Ovary (tissue), 3 donors: ENCODE measurements around the gene CCDC78.

Source experiments
- CTCF ChIP-seq, 3 donors: fragments of 450-650 bp in 2 of 3; fragments of 200-600 bp in 1 of 3; IDR thresholded peaks; one replicate each; pipeline versions ENCODE4 v1.5.1 to v1.8.0; 2016 to 2022; ENCODE audit warnings: antibody characterized with exemption in 3 of 3, mild to moderate bottlenecking in 1 of 3
- EP300 ChIP-seq: sonication (generic); formaldehyde crosslinking; IDR thresholded peaks from one replicate; pipeline ENCODE4 v1.6.1; 2017; ENCODE audit warnings: antibody characterized with exemption
- POLR2A ChIP-seq: fragments of 450-650 bp; IDR thresholded peaks from one replicate; pipeline ENCODE4 v1.6.1; 2017; ENCODE audit warnings: antibody characterized with exemption, mild to moderate bottlenecking, moderate library complexity
- donor health status: DM: no; HTN: no; CAD: no.

GRCh38 chr16:677316-678190 is 48.7 kb downstream of the CCDC78 start:
- TF ChIP-seq CTCF (IDR thresholded peaks at IDR 0.05): no peak
- no peak for TF ChIP-seq POLR2A
- TF ChIP-seq EP300: no peak
